ENCODE data around the gene DTNB.

GRCh38 chr2:25497229-25497917 lies 176.0 kb downstream of the DTNB start:
- TF ChIP-seq, protein P1, sequence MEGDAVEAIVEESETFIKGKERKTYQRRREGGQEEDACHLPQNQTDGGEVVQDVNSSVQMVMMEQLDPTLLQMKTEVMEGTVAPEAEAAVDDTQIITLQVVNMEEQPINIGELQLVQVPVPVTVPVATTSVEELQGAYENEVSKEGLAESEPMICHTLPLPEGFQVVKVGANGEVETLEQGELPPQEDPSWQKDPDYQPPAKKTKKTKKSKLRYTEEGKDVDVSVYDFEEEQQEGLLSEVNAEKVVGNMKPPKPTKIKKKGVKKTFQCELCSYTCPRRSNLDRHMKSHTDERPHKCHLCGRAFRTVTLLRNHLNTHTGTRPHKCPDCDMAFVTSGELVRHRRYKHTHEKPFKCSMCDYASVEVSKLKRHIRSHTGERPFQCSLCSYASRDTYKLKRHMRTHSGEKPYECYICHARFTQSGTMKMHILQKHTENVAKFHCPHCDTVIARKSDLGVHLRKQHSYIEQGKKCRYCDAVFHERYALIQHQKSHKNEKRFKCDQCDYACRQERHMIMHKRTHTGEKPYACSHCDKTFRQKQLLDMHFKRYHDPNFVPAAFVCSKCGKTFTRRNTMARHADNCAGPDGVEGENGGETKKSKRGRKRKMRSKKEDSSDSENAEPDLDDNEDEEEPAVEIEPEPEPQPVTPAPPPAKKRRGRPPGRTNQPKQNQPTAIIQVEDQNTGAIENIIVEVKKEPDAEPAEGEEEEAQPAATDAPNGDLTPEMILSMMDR (conservative IDR thresholded peaks at IDR 0.05 in 1 of 2, IDR thresholded peaks at IDR 0.05 in 1 of 2; ENCODE audit: low read depth in 1 of 2, low read length in 2 of 2), result no peak
- no peak for TF ChIP-seq EZH2 (IDR thresholded peaks at IDR 0.05; ENCODE audit: low read length, missing control alignments)

Measured in fibroblast of lung (primary cell).